HEK293 (cell line): Measurements from ENCODE around the gene CENPK.

ENCODE experiments used
- CTCF ChIA-PET: fragments of 350-600 bp; formaldehyde crosslinking; extraction: SDS; loops from one replicate; lab custom pipeline; 2021; ENCODE audit warnings: antibody characterized with exemption; lab: Yijun Ruan, JAX
- POLR2A ChIA-PET: fragments of 300-600 bp; formaldehyde crosslinking; extraction: SDS; loops from one replicate; lab custom pipeline; 2020; ENCODE audit warnings: antibody characterized with exemption, inconsistent platforms; lab: Yijun Ruan, JAX
- H3K27ac ChIP-seq: fragments of 200-500 bp; sonication (Bioruptor generic); 2 replicates; pipeline ENCODE4 v1.5.1; 2014; ENCODE audit warnings: low read depth, low read length, control low read depth, inconsistent platforms; ENCODE audit errors: extremely low read depth
- H3K36me3 ChIP-seq, 2 experiments: fragments of 200-500 bp in 1 of 2; sonication (Bioruptor generic) in 1 of 2; 1 replicate in 1 of 2; 2 replicates in 1 of 2; pipeline ENCODE4 v1.5.1; 2014 to 2017; ENCODE audit warnings: inconsistent platforms in 2 of 2, low read length in 2 of 2; ENCODE audit not compliant: control insufficient read depth in 2 of 2, insufficient read depth in 1 of 2
- H3K4me1 ChIP-seq: fragments of 200-500 bp; sonication (Bioruptor generic); 2 replicates; pipeline ENCODE4 v1.5.1; 2014; ENCODE audit warnings: mild to moderate bottlenecking, low read length, inconsistent platforms; ENCODE audit not compliant: control insufficient read depth, insufficient read depth
- H3K4me3 ChIP-seq: 2 replicates; pipeline ENCODE4 v1.5.1; 2011; ENCODE audit warnings: low read depth, mild to moderate bottlenecking, control low read depth, low read length, moderate library complexity
- H3K9me3 ChIP-seq: fragments of 200-500 bp; sonication (Bioruptor generic); 2 replicates; pipeline ENCODE4 v1.5.1; 2014; ENCODE audit warnings: low read depth, low read length, inconsistent platforms; ENCODE audit not compliant: control insufficient read depth, insufficient read depth
- ELK4 ChIP-seq: IDR thresholded peaks from 2 replicates; pipeline ENCODE4 v1.6.1; 2011; ENCODE audit warnings: mild to moderate bottlenecking, low read depth, low read length, borderline replicate concordance
- GLI4 ChIP-seq: fragments of 450-650 bp; formaldehyde crosslinking; IDR thresholded peaks from 2 replicates; pipeline ENCODE4 v1.5.1; 2016; ENCODE audit warnings: missing biosample characterization, missing genetic modification characterization
- PBX3 ChIP-seq: sonication (generic); formaldehyde crosslinking; IDR thresholded peaks from 2 replicates; pipeline ENCODE4 v1.8.1; 2022; ENCODE audit warnings: mild to moderate bottlenecking, moderate library complexity, missing genetic modification reagents
- SP3 ChIP-seq: fragments of 450-650 bp; formaldehyde crosslinking; IDR thresholded peaks from 2 replicates; pipeline ENCODE4 v1.5.1; 2016; ENCODE audit warnings: missing biosample characterization, missing genetic modification characterization
- SP7 ChIP-seq: fragments of 450-650 bp; formaldehyde crosslinking; IDR thresholded peaks from 2 replicates; pipeline ENCODE4 v1.5.1; 2016; ENCODE audit warnings: missing biosample characterization, missing genetic modification characterization
- WT1 ChIP-seq: fragments of 450-650 bp; formaldehyde crosslinking; IDR thresholded peaks from 2 replicates; pipeline ENCODE4 v1.5.1; 2016; ENCODE audit warnings: missing biosample characterization, missing genetic modification characterization
- ZBTB17 ChIP-seq: fragments of 450-650 bp; formaldehyde crosslinking; IDR thresholded peaks from 2 replicates; pipeline ENCODE4 v1.5.1; 2016; ENCODE audit warnings: missing biosample characterization, missing genetic modification characterization
- ZBTB8A ChIP-seq: fragments of 450-650 bp; formaldehyde crosslinking; IDR thresholded peaks from 2 replicates; pipeline ENCODE4 v1.5.1; 2016; ENCODE audit warnings: missing biosample characterization, missing genetic modification characterization
- ZFP3 ChIP-seq: fragments of 450-650 bp; formaldehyde crosslinking; IDR thresholded peaks from 2 replicates; pipeline ENCODE4 v1.5.1; 2016; ENCODE audit warnings: low read depth, missing biosample characterization, missing genetic modification characterization
- ZNF155 ChIP-seq: fragments of 450-650 bp; formaldehyde crosslinking; IDR thresholded peaks from 2 replicates; pipeline ENCODE4 v1.5.1; 2016; ENCODE audit warnings: missing biosample characterization, missing genetic modification characterization
- ZNF175 ChIP-seq: fragments of 450-650 bp; formaldehyde crosslinking; IDR thresholded peaks from 2 replicates; pipeline ENCODE4 v1.5.1; 2016; ENCODE audit warnings: missing biosample characterization, missing genetic modification characterization
- ZNF223 ChIP-seq: fragments of 450-650 bp; formaldehyde crosslinking; IDR thresholded peaks from 2 replicates; pipeline ENCODE4 v1.5.1; 2016; ENCODE audit warnings: missing biosample characterization, missing genetic modification characterization
- ZNF248 ChIP-seq: fragments of 450-650 bp; formaldehyde crosslinking; IDR thresholded peaks from 2 replicates; pipeline ENCODE4 v1.5.1; 2017; ENCODE audit warnings: missing biosample characterization, missing genetic modification characterization
- ZNF354C ChIP-seq: fragments of 450-650 bp; formaldehyde crosslinking; IDR thresholded peaks from 2 replicates; pipeline ENCODE4 v1.5.1; 2016; ENCODE audit warnings: missing biosample characterization, missing genetic modification characterization, low read depth, borderline replicate concordance
- ZNF514 ChIP-seq: fragments of 450-650 bp; formaldehyde crosslinking; IDR thresholded peaks from 2 replicates; pipeline ENCODE4 v1.5.1; 2016; ENCODE audit warnings: missing biosample characterization, missing genetic modification characterization
- ZNF600 ChIP-seq: fragments of 450-650 bp; formaldehyde crosslinking; IDR thresholded peaks from 2 replicates; pipeline ENCODE4 v1.5.1; 2016; ENCODE audit warnings: missing biosample characterization, missing genetic modification characterization
- ZNF664 ChIP-seq: fragments of 450-650 bp; formaldehyde crosslinking; IDR thresholded peaks from 2 replicates; pipeline ENCODE4 v1.5.1; 2016; ENCODE audit warnings: missing biosample characterization, missing genetic modification characterization
- ZNF791 ChIP-seq: fragments of 450-650 bp; formaldehyde crosslinking; IDR thresholded peaks from 2 replicates; pipeline ENCODE4 v1.5.1; 2016; ENCODE audit warnings: missing biosample characterization, missing genetic modification characterization
- ZNF792 ChIP-seq: fragments of 450-650 bp; formaldehyde crosslinking; IDR thresholded peaks from 2 replicates; pipeline ENCODE4 v1.5.1; 2016; ENCODE audit warnings: missing biosample characterization, missing genetic modification characterization
- ZNF830 ChIP-seq: fragments of 450-650 bp; IDR thresholded peaks from 2 replicates; pipeline ENCODE4 v1.5.0; 2018; ENCODE audit warnings: missing biosample characterization, missing genetic modification characterization, low read depth, mild to moderate bottlenecking, moderate library complexity
- TF ChIP-seq, protein P1 (sequence below): fragments of 450-650 bp; formaldehyde crosslinking; conservative IDR thresholded peaks from 2 replicates; pipeline ENCODE4 v1.5.1; 2016; ENCODE audit warnings: low read depth, missing biosample characterization, missing genetic modification characterization
- TF ChIP-seq, protein P2 (sequence below): fragments of 450-650 bp; formaldehyde crosslinking; IDR thresholded peaks from 2 replicates; pipeline ENCODE4 v1.5.1; 2016; ENCODE audit warnings: missing biosample characterization, missing genetic modification characterization

The CENPK gene

GRCh38 chr5:65553941-65554340 lies 9.0 kb downstream of the CENPK start:
- CTCF ChIA-PET: interaction anchor here (1.0 kb wide), 1 partner anchor 15 kb away, joined by 3 read pairs; no protein-coding TSS in a partner anchor

GRCh38 chr5:65548281-65548680 lies 14.7 kb downstream of the CENPK start:
- Histone ChIP-seq H3K9me3 (no peaks in the 10 kb centered on the region), H3K4me3 (no peak overlapping the region), H3K36me3 (peaks cover 52 to 65% of the 10 kb centered on the region in 2 experiments), H3K27ac (no peak overlapping the region), H3K4me1 (no peaks in the 10 kb centered on the region)
- TF ChIP-seq ZNF175 (tag by site-specific recombination) (no peak), ZBTB8A (tag by site-specific recombination) (no peak), ZNF792 (no peak)
- ChIA-PET CTCF (no interaction called here), POLR2A (no interaction called here)

More at GRCh38 chr5:65553941-65554340, 9.0 kb downstream of the CENPK start:
- Histone ChIP-seq H3K27ac (no peak overlapping the region), H3K9me3 (no peaks in the 10 kb centered on the region), H3K4me3 (no peak overlapping the region)
- POLR2A ChIA-PET: interaction anchor here (2.5 kb wide), 1 partner anchor 9 kb away, joined by 12 read pairs; the partner anchor contains the start of genes CENPK and PPWD1
- no peak for TF ChIP-seq ZFP3
- TF ChIP-seq, protein P1, sequence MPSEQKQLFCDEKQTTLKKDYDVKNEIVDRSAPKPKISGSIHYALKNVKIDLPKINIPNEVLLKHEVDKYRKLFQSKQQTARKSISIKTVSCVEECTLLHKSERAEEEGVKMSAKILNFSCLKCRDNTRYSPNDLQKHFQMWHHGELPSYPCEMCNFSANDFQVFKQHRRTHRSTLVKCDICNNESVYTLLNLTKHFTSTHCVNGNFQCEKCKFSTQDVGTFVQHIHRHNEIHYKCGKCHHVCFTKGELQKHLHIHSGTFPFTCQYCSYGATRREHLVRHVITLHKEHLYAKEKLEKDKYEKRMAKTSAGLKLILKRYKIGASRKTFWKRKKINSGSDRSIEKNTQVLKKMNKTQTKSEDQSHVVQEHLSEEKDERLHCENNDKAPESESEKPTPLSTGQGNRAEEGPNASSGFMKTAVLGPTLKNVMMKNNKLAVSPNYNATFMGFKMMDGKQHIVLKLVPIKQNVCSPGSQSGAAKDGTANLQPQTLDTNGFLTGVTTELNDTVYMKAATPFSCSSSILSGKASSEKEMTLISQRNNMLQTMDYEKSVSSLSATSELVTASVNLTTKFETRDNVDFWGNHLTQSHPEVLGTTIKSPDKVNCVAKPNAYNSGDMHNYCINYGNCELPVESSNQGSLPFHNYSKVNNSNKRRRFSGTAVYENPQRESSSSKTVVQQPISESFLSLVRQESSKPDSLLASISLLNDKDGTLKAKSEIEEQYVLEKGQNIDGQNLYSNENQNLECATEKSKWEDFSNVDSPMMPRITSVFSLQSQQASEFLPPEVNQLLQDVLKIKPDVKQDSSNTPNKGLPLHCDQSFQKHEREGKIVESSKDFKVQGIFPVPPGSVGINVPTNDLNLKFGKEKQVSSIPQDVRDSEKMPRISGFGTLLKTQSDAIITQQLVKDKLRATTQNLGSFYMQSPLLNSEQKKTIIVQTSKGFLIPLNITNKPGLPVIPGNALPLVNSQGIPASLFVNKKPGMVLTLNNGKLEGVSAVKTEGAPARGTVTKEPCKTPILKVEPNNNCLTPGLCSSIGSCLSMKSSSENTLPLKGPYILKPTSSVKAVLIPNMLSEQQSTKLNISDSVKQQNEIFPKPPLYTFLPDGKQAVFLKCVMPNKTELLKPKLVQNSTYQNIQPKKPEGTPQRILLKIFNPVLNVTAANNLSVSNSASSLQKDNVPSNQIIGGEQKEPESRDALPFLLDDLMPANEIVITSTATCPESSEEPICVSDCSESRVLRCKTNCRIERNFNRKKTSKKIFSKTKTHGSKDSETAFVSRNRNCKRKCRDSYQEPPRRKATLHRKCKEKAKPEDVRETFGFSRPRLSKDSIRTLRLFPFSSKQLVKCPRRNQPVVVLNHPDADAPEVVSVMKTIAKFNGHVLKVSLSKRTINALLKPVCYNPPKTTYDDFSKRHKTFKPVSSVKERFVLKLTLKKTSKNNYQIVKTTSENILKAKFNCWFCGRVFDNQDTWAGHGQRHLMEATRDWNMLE (tag by site-specific recombination): no peak
- TF ChIP-seq SP7: peak; percentile 93
- TF ChIP-seq ZNF600 (tag by site-specific recombination): 0 out of 2 replicates have a peak, but pooled peaks have one; percentile 17
- TF ChIP-seq ZNF664: 0 out of 2 replicates have a peak, but pooled peaks have one; percentile 11
- TF ChIP-seq, all 188 proteins: peak for 3
- Histone ChIP-seq H3K4me1 (no peaks in the 10 kb centered on the region), H3K36me3 (peaks cover 62% of the 10 kb centered on the region in 2 experiments)

DNA sequence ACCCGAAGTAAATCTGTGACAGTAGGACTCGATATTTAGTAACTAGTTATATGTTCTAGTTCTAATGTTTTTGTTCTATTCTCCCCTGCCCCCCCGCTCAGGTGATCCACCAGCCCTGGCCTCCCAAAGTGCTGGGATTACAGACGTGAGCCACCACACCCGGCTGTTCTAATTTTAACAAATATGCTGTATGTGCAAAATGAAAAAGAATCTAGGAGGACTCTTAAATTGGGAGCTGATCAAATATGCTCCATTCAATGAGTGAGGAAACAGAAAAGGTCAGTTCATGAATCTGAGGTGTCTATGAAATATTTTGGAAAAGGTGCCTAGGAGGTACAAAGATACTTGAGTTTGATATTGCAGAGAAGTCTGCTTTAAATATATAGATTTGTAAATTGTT lies 16.8 kb downstream of the CENPK start:
- no peaks in the 10 kb centered on the region for H3K4me1 ChIP-seq
- H3K36me3 ChIP-seq: peaks cover 55 to 73% of the 10 kb centered on the region in 2 experiments
- H3K27ac ChIP-seq: no peak overlapping the region
- ChIA-PET POLR2A (no interaction called here), CTCF (interaction anchor here (0.6 to 0.7 kb wide), 2 partner anchors 22 to 25 kb away, joined by 3 read pairs; no protein-coding TSS in a partner anchor)
- no peak overlapping the region for H3K4me3 ChIP-seq
- H3K9me3 ChIP-seq: no peaks in the 10 kb centered on the region
- TF ChIP-seq ZNF354C (no peak), SP3 (tag by site-specific recombination) (no peak), ZNF248 (no peak), ZNF830 (tag by site-specific recombination) (no peak), ZNF514 (tag by site-specific recombination) (no peak), ZBTB17 (no peak), ZNF223 (no peak), ELK4 (no peak), WT1 (no peak), PBX3 (CRISPR knock-in tag) (no peak), ZNF155 (tag by site-specific recombination) (no peak), ZNF791 (tag by site-specific recombination) (no peak), GLI4 (tag by site-specific recombination) (no peak)
- TF ChIP-seq, protein P2, sequence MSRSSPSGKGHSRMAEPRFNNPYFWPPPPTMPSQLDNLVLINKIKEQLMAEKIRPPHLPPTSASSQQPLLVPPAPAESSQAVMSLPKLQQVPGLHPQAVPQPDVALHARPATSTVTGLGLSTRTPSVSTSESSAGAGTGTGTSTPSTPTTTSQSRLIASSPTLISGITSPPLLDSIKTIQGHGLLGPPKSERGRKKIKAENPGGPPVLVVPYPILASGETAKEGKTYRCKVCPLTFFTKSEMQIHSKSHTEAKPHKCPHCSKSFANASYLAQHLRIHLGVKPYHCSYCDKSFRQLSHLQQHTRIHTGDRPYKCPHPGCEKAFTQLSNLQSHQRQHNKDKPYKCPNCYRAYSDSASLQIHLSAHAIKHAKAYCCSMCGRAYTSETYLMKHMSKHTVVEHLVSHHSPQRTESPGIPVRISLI (tag by site-specific recombination): no peak
- TF ChIP-seq, all 188 proteins: peak for 0
